SIG-M5 treated with dmso at 0.1 percent for 504 hours (cell line): ENCODE measurements around the gene FBXO42.
A peak's percentile ranks its signal among the peaks of the same experiment; 100 is the strongest.
"Not testable (repeated sequence)": the region's sequence is repeated elsewhere in the genome, so short reads cannot be mapped to it uniquely, and the experiment has no call there.

Source experiments
- DNase-seq: peaks from one replicate; lab custom pipeline; 2025; ENCODE audit not compliant: unreplicated experiment; lab: John Stamatoyannopoulos, UW

The FBXO42 gene

GRCh38 chr1:16222716-16223115 is 129.6 kb downstream of the FBXO42 start:
- DNase-seq = not testable (repeated sequence)

- DNase-seq = no peak
Observed at GRCh38 chr1:16221499-16221898, 130.8 kb downstream of the FBXO42 start.

GRCh38 chr1:16219968-16220500 is 132.2 kb downstream of the FBXO42 start:
- no peak for DNase-seq

- DNase-seq = no peak
Observed at GRCh38 chr1:16218674-16219071, 133.6 kb downstream of the FBXO42 start.

GRCh38 chr1:16218014-16218673 is 134.1 kb downstream of the FBXO42 start:
- DNase-seq = no peak

GRCh38 chr1:16217061-16217785 is 135.1 kb downstream of the FBXO42 start:
- peak; percentile 91 for DNase-seq

GRCh38 chr1:16215882-16216753 is 136.2 kb downstream of the FBXO42 start:
- peak; percentile 33 for DNase-seq

GRCh38 chr1:16215240-16215639 is 137.0 kb downstream of the FBXO42 start:
- DNase-seq = not testable (repeated sequence)

GRCh38 chr1:16213544-16213943 is 138.7 kb downstream of the FBXO42 start:
- not testable (repeated sequence) for DNase-seq

- DNase-seq = no peak
Observed at GRCh38 chr1:16213013-16213412, 139.3 kb downstream of the FBXO42 start.

- no peak for DNase-seq
Observed at GRCh38 chr1:16212251-16212961, 139.9 kb downstream of the FBXO42 start, which contains the start of gene ARHGEF19. TSS of gene ARHGEF19 (minus strand) at chr1:16212652. CDS start at chr1:16209054, 3,598 bp downstream.

GRCh38 chr1:16211824-16212223 is 140.5 kb downstream of the FBXO42 start:
- DNase-seq = no peak

- no peak for DNase-seq
Observed at GRCh38 chr1:16210581-16210980, 141.7 kb downstream of the FBXO42 start.

GRCh38 chr1:16209847-16210407 is 142.4 kb downstream of the FBXO42 start:
- no peak for DNase-seq

GRCh38 chr1:16209132-16209846 is 143.0 kb downstream of the FBXO42 start:
- no peak for DNase-seq

GRCh38 chr1:16208270-16208987 is 143.9 kb downstream of the FBXO42 start:
- no peak for DNase-seq

GRCh38 chr1:16207318-16208269 is 144.7 kb downstream of the FBXO42 start:
- no peak for DNase-seq
